ENCODE data around the gene SLAMF1.

DNA sequence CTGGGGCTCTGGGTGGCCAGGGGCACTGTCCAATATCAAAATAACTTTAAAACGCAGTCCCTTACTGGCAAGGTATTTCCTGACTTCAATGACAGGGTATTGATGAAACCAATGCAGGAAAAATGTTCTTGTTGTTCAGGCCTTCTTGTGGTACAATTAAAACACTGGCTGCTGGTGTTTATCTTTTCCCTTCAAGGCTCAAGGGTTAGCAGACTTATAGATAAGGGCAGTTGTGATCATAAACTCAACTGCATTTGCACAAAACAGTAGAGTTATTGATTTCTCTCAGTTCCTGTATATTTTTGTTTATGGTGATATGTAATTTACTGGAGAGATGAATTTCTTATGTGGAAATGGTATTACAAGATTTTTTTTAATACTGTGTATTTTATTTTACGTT, 64.9 kb downstream of the SLAMF1 start:
- TF ChIP-seq, protein P1, sequence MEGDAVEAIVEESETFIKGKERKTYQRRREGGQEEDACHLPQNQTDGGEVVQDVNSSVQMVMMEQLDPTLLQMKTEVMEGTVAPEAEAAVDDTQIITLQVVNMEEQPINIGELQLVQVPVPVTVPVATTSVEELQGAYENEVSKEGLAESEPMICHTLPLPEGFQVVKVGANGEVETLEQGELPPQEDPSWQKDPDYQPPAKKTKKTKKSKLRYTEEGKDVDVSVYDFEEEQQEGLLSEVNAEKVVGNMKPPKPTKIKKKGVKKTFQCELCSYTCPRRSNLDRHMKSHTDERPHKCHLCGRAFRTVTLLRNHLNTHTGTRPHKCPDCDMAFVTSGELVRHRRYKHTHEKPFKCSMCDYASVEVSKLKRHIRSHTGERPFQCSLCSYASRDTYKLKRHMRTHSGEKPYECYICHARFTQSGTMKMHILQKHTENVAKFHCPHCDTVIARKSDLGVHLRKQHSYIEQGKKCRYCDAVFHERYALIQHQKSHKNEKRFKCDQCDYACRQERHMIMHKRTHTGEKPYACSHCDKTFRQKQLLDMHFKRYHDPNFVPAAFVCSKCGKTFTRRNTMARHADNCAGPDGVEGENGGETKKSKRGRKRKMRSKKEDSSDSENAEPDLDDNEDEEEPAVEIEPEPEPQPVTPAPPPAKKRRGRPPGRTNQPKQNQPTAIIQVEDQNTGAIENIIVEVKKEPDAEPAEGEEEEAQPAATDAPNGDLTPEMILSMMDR (IDR thresholded peaks at IDR 0.05; ENCODE audit: insufficient read depth, low read length, poor library complexity, severe bottlenecking) = no peak
- TF ChIP-seq EZH2phosphoT487 (conservative IDR thresholded peaks at IDR 0.05; ENCODE audit: low read length) = no peak
